Ovary (tissue), 9 donors: ENCODE measurements around the gene KCNB1. TPM values are rescaled to one million over a fixed set of nuclear protein-coding genes. Genes with fewer than 3 reads are reported as not detected.

ENCODE experiments used
- DNase-seq, 5 donors: peaks; one replicate each; pipeline ENCODE4 v3.0.0-alpha.2; 2019 to 2020
- H3K27ac ChIP-seq, 2 donors: fragments of 200-600 bp; one replicate each; pipeline versions ENCODE4 v1.5.1 to v1.8.0; 2019 to 2022
- H3K27me3 ChIP-seq: fragments of 200-600 bp; one replicate; pipeline ENCODE4 v1.8.0; 2022
- H3K36me3 ChIP-seq: fragments of 200-600 bp; sonication (generic); one replicate; pipeline ENCODE4 v1.5.1; 2019
- H3K4me1 ChIP-seq: one replicate; pipeline ENCODE4 v1.8.1; 2013; ENCODE audit warnings: mild to moderate bottlenecking, moderate library complexity; ENCODE audit not compliant: insufficient read depth
- H3K4me3 ChIP-seq: fragments of 200-600 bp; sonication (generic); one replicate; pipeline ENCODE4 v1.5.1; 2017
- H3K9me3 ChIP-seq, 2 donors: fragments of 200-600 bp in 1 of 2; sonication (generic) in 1 of 2; one replicate each; pipeline versions ENCODE4 v1.5.1 to v1.8.1; 2013 to 2019; ENCODE audit warnings: mild to moderate bottlenecking in 1 of 2, moderate library complexity in 1 of 2
- CTCF ChIP-seq, 3 donors: fragments of 450-650 bp in 2 of 3; fragments of 200-600 bp in 1 of 3; IDR thresholded peaks; one replicate each; pipeline versions ENCODE4 v1.5.1 to v1.8.0; 2016 to 2022; ENCODE audit warnings: antibody characterized with exemption in 3 of 3, mild to moderate bottlenecking in 1 of 3
- EP300 ChIP-seq: sonication (generic); formaldehyde crosslinking; IDR thresholded peaks from one replicate; pipeline ENCODE4 v1.6.1; 2017; ENCODE audit warnings: antibody characterized with exemption
- POLR2A ChIP-seq: fragments of 450-650 bp; IDR thresholded peaks from one replicate; pipeline ENCODE4 v1.6.1; 2017; ENCODE audit warnings: antibody characterized with exemption, mild to moderate bottlenecking, moderate library complexity
- WGBS, 3 donors: extraction: QIAGEN DNeasy Blood & Tissue Kit in 1 of 3; methylation state at CpG; one replicate each; pipeline versions ENCODE4 v1.1.5 to v1.1.7; 2013 to 2017; 5-methylcytosine and 5-hydroxymethylcytosine counted together
- intact Hi-C, 4 donors: fragments of 100-400 bp; cut with DNase I; formaldehyde crosslinking; loops; one replicate each; pipeline versions ENCODE4 v1.11.0 to v1.15.1; 2022 to 2023
- polyA plus RNA-seq, 2 donors: library from polyadenylated mRNA; stranded (reverse); fragments of 200-250 nt in 1 of 2; fragments of 350-450 nt in 1 of 2; fragmentation: Illumina TruSeq in 1 of 2; extraction: RNeasy Lipid Tissue Mini Kit (QIAGEN cat#74804) in 1 of 2; gene quantifications; one replicate each; pipeline ENCODE4 v1.2.3, GENCODE V29; 2013 to 2014
- total RNA-seq, 7 donors: library from RNA; depleted of rRNA in 2 of 7; stranded (reverse); fragments of >200 nt in 2 of 7; fragmentation: NEBNext Ultra II Directional in 3 of 7; extraction: Animal tissue kit (Norgen Biotek cat#: 25700) in 3 of 7; gene quantifications; one replicate each; pipeline versions ENCODE4 v1.1.0 to v1.2.4, GENCODE V29; 2016 to 2023
- donor health status: DM: no; HTN: no; CAD: no; lungs with moderate emphysema.
- donor health status: DM: no; HTN: no; CAD: no.
- donor health status: Bipolar disorder and iron deficiency.
- donor health status: DM: yes; HTN: yes; CAD: no.
- donor health status: DM: no; HTN: no; CAD: no.
- donor health status: DM: yes; HTN: yes; CAD: no.

The KCNB1 gene
- total and polyA plus RNA-seq, 9 donors = 0.12 to 5.4 (median 1.3) TPM

GRCh38 chr20:49388744-49389143 lies 93.7 kb downstream of the KCNB1 start:
- H3K4me3 ChIP-seq = no peak overlapping the region
- no peak for DNase-seq
- H3K36me3 ChIP-seq = no peaks in the 10 kb centered on the region
- H3K27ac ChIP-seq = no peak overlapping the region
- no peak for TF ChIP-seq EP300
- TF ChIP-seq POLR2A = no peak
- no peak for TF ChIP-seq CTCF (IDR thresholded peaks at IDR 0.05)
- intact Hi-C loops = no loop called here
- no peaks in the 10 kb centered on the region for H3K4me1 ChIP-seq
- H3K9me3 ChIP-seq = no peaks in the 10 kb centered on the region
- H3K27me3 ChIP-seq = no peaks in the 10 kb centered on the region

- H3K4me1 ChIP-seq = no peaks in the 10 kb centered on the region
Observed at GRCh38 chr20:49387581-49387939, 94.9 kb downstream of the KCNB1 start.

DNA sequence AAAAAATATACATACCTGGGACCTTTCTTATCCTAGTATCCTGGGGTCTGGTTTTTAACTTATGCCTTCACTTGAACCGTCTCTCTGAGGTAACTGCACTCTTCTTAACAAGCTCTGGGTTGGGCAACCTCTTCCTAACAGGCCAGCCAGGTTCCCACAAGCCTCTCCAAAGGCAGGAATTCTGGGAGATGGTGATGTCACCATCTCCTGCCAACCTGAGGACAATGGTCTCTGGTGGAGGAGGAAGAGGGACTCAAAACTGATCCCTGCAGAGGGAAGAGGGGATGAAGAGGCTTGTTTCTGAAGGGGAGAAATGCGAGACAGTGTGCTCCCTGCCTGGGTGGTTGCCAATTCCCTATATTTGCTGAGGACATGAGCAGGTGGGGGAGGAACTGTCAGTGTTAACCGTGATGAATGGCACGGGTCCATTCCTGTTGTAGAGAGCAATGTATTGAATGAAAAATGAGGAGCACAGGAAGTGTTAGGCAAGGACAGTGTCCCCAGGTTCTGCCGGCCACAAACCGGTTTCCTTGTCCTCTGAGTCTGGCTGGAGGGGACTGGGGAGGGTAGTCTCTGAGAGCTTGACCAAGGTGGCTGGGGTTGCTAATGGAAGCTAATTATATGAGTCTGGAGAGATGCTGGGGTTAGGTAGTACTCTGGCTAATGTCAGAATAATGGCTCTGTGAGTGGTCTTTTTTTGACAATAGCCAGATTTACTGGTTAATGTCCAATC lies 95.5 kb downstream of the KCNB1 start:
- H3K27me3 ChIP-seq = no peaks in the 10 kb centered on the region
- WGBS, 3 donors = 40 to 51% (median 47%) methylated on average over 6 of the region's 6 CpGs
- DNase-seq = no peak
- TF ChIP-seq POLR2A (no peak), EP300 (no peak), CTCF (IDR thresholded peaks at IDR 0.05) (no peak)
- no peak overlapping the region for H3K4me3 ChIP-seq
- no peaks in the 10 kb centered on the region for H3K36me3 ChIP-seq
- no peaks in the 10 kb centered on the region for H3K4me1 ChIP-seq
- no peak overlapping the region for H3K27ac ChIP-seq
- intact Hi-C loops = no loop called here
- no peaks in the 10 kb centered on the region for H3K9me3 ChIP-seq

More at GRCh38 chr20:49387581-49387939, 94.9 kb downstream of the KCNB1 start:
- Histone ChIP-seq H3K27ac (no peak overlapping the region), H3K27me3 (no peaks in the 10 kb centered on the region), H3K36me3 (no peaks in the 10 kb centered on the region), H3K4me3 (no peak overlapping the region), H3K9me3 (no peaks in the 10 kb centered on the region)
- WGBS, 3 donors = 78 to 85% (median 82%) methylated on average over 4 of the region's 4 CpGs
- no peak for DNase-seq
- no peak for TF ChIP-seq CTCF (IDR thresholded peaks at IDR 0.05)
- TF ChIP-seq EP300 = no peak
- TF ChIP-seq POLR2A = no peak
- intact Hi-C loops = no loop called here

GRCh38 chr20:49385465-49385864 lies 97.0 kb downstream of the KCNB1 start:
- H3K27ac ChIP-seq = no peak overlapping the region
- intact Hi-C loops = no loop called here
- WGBS, 3 donors = 48 to 76% (median 50%) methylated on average over 1 of the region's 1 CpG
- H3K4me3 ChIP-seq = no peak overlapping the region
- peaks cover 7% of the 10 kb centered on the region for H3K4me1 ChIP-seq
- no peaks in the 10 kb centered on the region for H3K9me3 ChIP-seq
- DNase-seq = no peak
- no peaks in the 10 kb centered on the region for H3K36me3 ChIP-seq
- TF ChIP-seq POLR2A (no peak), EP300 (no peak), CTCF (IDR thresholded peaks at IDR 0.05) (no peak)
- no peaks in the 10 kb centered on the region for H3K27me3 ChIP-seq
